WERI-Rb-1 (cell line): ENCODE results near the gene EFR3B.
"Not testable (repeated sequence)": the region's sequence is repeated elsewhere in the genome, so short reads cannot be mapped to it uniquely, and the experiment has no call there.

Source experiments
- DNase-seq: peaks from one replicate; pipeline ENCODE4 v3.0.0-alpha.2; 2020
- H3K27ac ChIP-seq: fragments of 250-450 bp; sonication (Bioruptor Pico); 2 replicates; pipeline ENCODE4 v1.5.1; 2020; ENCODE audit warnings: mild to moderate bottlenecking, moderate library complexity
- H3K27me3 ChIP-seq: fragments of 250-450 bp; sonication (Bioruptor Pico); 2 replicates; pipeline ENCODE4 v1.5.1; 2021; ENCODE audit warnings: mild to moderate bottlenecking, low read depth, moderate library complexity; ENCODE audit not compliant: insufficient read depth, severe bottlenecking
- H3K36me3 ChIP-seq: fragments of 250-450 bp; sonication (Bioruptor Pico); 2 replicates; pipeline ENCODE4 v1.5.1; 2020; ENCODE audit warnings: mild to moderate bottlenecking, moderate library complexity
- H3K4me3 ChIP-seq: 2 replicates; pipeline ENCODE4 v1.5.1; 2011; ENCODE audit warnings: low read depth, mild to moderate bottlenecking, control low read depth, low read length
- H3K9me3 ChIP-seq: fragments of 250-450 bp; sonication (Bioruptor Pico); 2 replicates; pipeline ENCODE4 v1.5.1; 2021; ENCODE audit warnings: mild to moderate bottlenecking, moderate library complexity; ENCODE audit not compliant: severe bottlenecking
- CTCF ChIP-seq: IDR thresholded peaks from 2 replicates; pipeline ENCODE4 v1.5.1; 2011; ENCODE audit warnings: low read depth, mild to moderate bottlenecking, control low read depth, inconsistent platforms, low read length

EFR3B gene

DNA sequence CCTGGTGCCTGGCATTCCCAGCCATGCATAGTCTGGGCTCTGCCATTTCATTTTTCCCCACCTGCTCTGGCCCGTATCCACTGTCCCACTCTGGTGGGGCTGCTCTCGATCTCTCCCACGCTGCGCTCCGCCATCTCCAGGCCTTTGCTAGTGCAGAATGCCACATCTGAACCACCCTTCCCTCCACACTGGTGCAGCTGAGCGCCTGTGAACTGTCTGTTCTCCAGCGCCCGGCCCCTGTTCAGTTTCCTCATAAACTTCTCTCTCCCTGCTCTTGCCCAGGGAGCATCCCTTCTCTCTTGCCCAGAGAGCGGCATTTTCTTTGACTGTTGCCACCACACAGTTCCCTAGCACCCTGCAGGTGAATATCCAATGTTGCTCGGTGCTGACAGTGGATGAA, 105.0 kb downstream of the EFR3B start:
- Histone ChIP-seq H3K36me3 (peaks cover 6% of the 10 kb centered on the region), H3K9me3 (no peaks in the 10 kb centered on the region), H3K27ac (no peak overlapping the region), H3K27me3 (no peaks in the 10 kb centered on the region), H3K4me3 (no peak overlapping the region)
- TF ChIP-seq CTCF, result no peak
- no peak for DNase-seq

DNA sequence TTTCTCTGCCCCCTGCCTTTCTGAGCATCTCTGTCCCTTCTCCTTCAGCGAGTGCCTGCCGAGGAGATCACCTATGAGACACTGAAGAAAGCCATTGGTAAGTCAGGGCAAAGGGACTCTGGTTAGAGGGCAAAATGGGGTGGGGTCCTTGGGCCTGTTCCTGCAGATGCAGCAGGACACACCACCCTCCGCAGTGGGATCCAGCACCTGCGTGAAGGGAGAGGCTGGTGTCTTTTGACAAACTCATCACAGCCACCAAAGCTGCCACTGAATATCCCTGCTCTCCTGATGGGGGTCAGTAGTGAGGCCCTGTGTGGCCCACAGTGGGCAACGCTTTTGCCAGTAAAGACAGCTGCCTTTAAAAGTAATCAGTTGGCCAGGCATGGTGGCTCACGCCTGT, 107.8 kb downstream of the EFR3B start:
- no peaks in the 10 kb centered on the region for H3K27me3 ChIP-seq
- H3K36me3 ChIP-seq, result peaks cover 4% of the 10 kb centered on the region
- no peak for TF ChIP-seq CTCF
- H3K27ac ChIP-seq, result no peak overlapping the region
- DNase-seq, result no peak
- H3K9me3 ChIP-seq, result no peaks in the 10 kb centered on the region
- H3K4me3 ChIP-seq, result no peak overlapping the region

- not testable (repeated sequence) for H3K27me3 ChIP-seq, H3K9me3 ChIP-seq, H3K36me3 ChIP-seq, H3K27ac ChIP-seq, H3K4me3 ChIP-seq, DNase-seq
Measured at GRCh38 chr2:25150993-25151392, 109.1 kb downstream of the EFR3B start.

GRCh38 chr2:25151718-25152117, 109.8 kb downstream of the EFR3B start:
- TF ChIP-seq CTCF, result no peak
- no peak for DNase-seq
- Histone ChIP-seq H3K27ac (no peak overlapping the region), H3K4me3 (no peak overlapping the region), H3K36me3 (no peaks in the 10 kb centered on the region; the same call in none of the 2 replicates), H3K9me3 (no peaks in the 10 kb centered on the region), H3K27me3 (no peaks in the 10 kb centered on the region)

GRCh38 chr2:25155401-25155800, 113.5 kb downstream of the EFR3B start:
- Histone ChIP-seq H3K9me3 (no peaks in the 10 kb centered on the region), H3K27me3 (no peaks in the 10 kb centered on the region), H3K36me3 (no peaks in the 10 kb centered on the region; the same call in 1 of the 2 replicates), H3K4me3 (no peak overlapping the region), H3K27ac (no peak overlapping the region)
- no peak for TF ChIP-seq CTCF
- no peak for DNase-seq

DNA sequence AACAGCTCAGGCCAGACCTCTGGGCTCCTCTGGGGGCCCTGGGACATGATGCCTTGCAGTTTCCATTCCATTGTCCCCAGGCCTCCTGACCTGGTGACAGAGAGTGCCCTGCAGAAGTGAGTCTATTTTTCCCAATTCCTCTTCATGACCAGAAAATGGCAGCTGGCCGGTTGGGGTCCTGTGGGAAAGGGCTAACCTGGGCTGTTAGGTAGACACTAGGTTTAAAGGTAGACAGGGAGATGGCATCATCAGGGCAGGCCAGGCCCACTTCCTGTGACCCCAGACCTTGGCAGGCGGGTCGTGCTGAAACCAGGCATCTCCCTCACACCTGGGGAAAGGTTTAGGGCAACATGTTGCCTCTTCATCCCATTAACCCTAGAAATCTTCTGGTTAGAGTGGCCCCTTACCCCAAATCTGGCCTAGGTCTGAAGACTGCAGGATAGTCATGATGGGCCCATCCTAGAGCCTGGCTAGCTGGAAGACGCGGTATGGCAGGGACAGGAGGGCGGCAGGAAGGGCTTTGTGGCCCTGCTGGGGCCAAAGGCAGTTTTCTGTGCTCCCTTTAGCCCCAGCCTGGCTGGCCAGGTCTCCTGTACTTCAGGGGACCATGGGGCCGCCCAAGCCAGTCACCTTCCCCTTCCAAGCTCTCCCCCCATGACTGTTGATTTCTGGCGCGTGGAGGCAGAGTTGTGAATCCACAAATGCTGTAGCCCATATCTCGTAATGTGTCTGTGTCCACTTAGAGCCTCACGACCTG, 116.4 kb downstream of the EFR3B start:
- TF ChIP-seq CTCF, result no peak
- H3K4me3 ChIP-seq, result no peak overlapping the region
- no peak for DNase-seq
- H3K36me3 ChIP-seq, result no peaks in the 10 kb centered on the region
- no peaks in the 10 kb centered on the region for H3K9me3 ChIP-seq
- H3K27ac ChIP-seq, result no peak overlapping the region
- H3K27me3 ChIP-seq, result no peaks in the 10 kb centered on the region
